H9 (cell line): ENCODE results near the gene HMCES. TPM values are rescaled to one million over a fixed set of nuclear protein-coding genes. Genes with fewer than 3 reads are reported as not detected.

Experiments
- DNase-seq: peaks from one replicate; pipeline ENCODE4 v3.0.0-alpha.2; 2017
- H2AFZ ChIP-seq: one replicate; pipeline ENCODE4 v1.6.1; 2013; ENCODE audit warnings: mild to moderate bottlenecking, low read length, control low read depth, moderate library complexity
- H2AK5ac ChIP-seq: 2 replicates; pipeline ENCODE4 v1.6.1; 2013; ENCODE audit warnings: low read length, control low read depth, mixed read lengths; ENCODE audit not compliant: insufficient read length
- H2BK120ac ChIP-seq: one replicate; pipeline ENCODE4 v1.6.1; 2013; ENCODE audit warnings: low read depth, mild to moderate bottlenecking, low read length, control low read depth, inconsistent platforms; ENCODE audit not compliant: poor library complexity, severe bottlenecking
- H2BK12ac ChIP-seq: 2 replicates; pipeline ENCODE4 v1.6.1; 2013; ENCODE audit warnings: low read length, control low read depth, mixed read lengths, low read depth; ENCODE audit not compliant: insufficient read length
- H2BK15ac ChIP-seq: 2 replicates; pipeline ENCODE4 v1.6.1; 2013; ENCODE audit warnings: low read depth, low read length, control low read depth
- H2BK20ac ChIP-seq: one replicate; pipeline ENCODE4 v1.6.1; 2013; ENCODE audit warnings: low read depth, mild to moderate bottlenecking, low read length, control low read depth, inconsistent platforms; ENCODE audit not compliant: poor library complexity, severe bottlenecking
- H2BK5ac ChIP-seq: 2 replicates; pipeline ENCODE4 v1.6.1; 2013; ENCODE audit warnings: low read length, control low read depth, mixed read lengths; ENCODE audit not compliant: insufficient read length
- H3K14ac ChIP-seq: 2 replicates; pipeline ENCODE4 v1.6.1; 2013; ENCODE audit warnings: low read length, control low read depth; ENCODE audit not compliant: insufficient read depth
- H3K18ac ChIP-seq: 2 replicates; pipeline ENCODE4 v1.6.1; 2013; ENCODE audit warnings: low read depth, mild to moderate bottlenecking, mixed read lengths, low read length, control low read depth; ENCODE audit not compliant: insufficient read length
- H3K23ac ChIP-seq: 2 replicates; pipeline ENCODE4 v1.6.1; 2013; ENCODE audit warnings: low read length, control low read depth, mixed read lengths, low read depth; ENCODE audit not compliant: insufficient read length
- H3K23me2 ChIP-seq: 2 replicates; pipeline ENCODE4 v1.6.1; 2013; ENCODE audit warnings: low read depth, mild to moderate bottlenecking, mixed read lengths, low read length, control low read depth; ENCODE audit not compliant: insufficient read length, poor library complexity, severe bottlenecking
- H3K27ac ChIP-seq: 2 replicates; pipeline ENCODE4 v1.5.1; 2013; ENCODE audit warnings: low read length, control low read depth, mixed read lengths, low read depth; ENCODE audit not compliant: insufficient read length
- H3K27me3 ChIP-seq: 2 replicates; pipeline ENCODE4 v1.6.1; 2013; ENCODE audit warnings: low read length, control low read depth, inconsistent platforms; ENCODE audit not compliant: insufficient read depth
- H3K4ac ChIP-seq: 2 replicates; pipeline ENCODE4 v1.6.1; 2013; ENCODE audit warnings: low read depth, mild to moderate bottlenecking, control low read depth, inconsistent platforms, low read length, moderate library complexity
- H3K4me1 ChIP-seq: 2 replicates; pipeline ENCODE4 v1.6.1; 2013; ENCODE audit warnings: low read length, control low read depth, inconsistent platforms; ENCODE audit not compliant: insufficient read depth
- H3K4me2 ChIP-seq: 2 replicates; pipeline ENCODE4 v1.6.1; 2013; ENCODE audit warnings: low read length, control low read depth, mixed read lengths; ENCODE audit not compliant: insufficient read length, insufficient read depth
- H3K56ac ChIP-seq: 2 replicates; pipeline ENCODE4 v1.6.1; 2013; ENCODE audit warnings: low read depth, mild to moderate bottlenecking, mixed read lengths, low read length, control low read depth; ENCODE audit not compliant: insufficient read length
- H3K79me1 ChIP-seq: 2 replicates; pipeline ENCODE4 v1.6.1; 2013; ENCODE audit warnings: low read depth, mild to moderate bottlenecking, moderate library complexity, low read length, control low read depth, inconsistent platforms; ENCODE audit not compliant: insufficient read depth, poor library complexity, severe bottlenecking
- H3K79me2 ChIP-seq: 2 replicates; pipeline ENCODE4 v1.6.1; 2013; ENCODE audit warnings: low read length, control low read depth, inconsistent platforms; ENCODE audit not compliant: insufficient read depth
- H3K9ac ChIP-seq: 2 replicates; pipeline ENCODE4 v1.6.1; 2013; ENCODE audit warnings: low read length, control low read depth, mixed read lengths; ENCODE audit not compliant: insufficient read length; ENCODE audit errors: extremely low read depth
- H3K9me3 ChIP-seq: one replicate; pipeline ENCODE4 v1.6.1; 2013; ENCODE audit warnings: low read depth, low read length, inconsistent platforms; ENCODE audit not compliant: control insufficient read depth
- H3T11ph ChIP-seq: one replicate; pipeline ENCODE4 v1.6.1; 2013; ENCODE audit warnings: mild to moderate bottlenecking, low read length, control low read depth, inconsistent platforms
- H4K20me1 ChIP-seq: one replicate; pipeline ENCODE4 v1.6.1; 2013; ENCODE audit not compliant: control insufficient read depth, insufficient read length, insufficient read depth
- H4K5ac ChIP-seq: 2 replicates; pipeline ENCODE4 v1.6.1; 2013; ENCODE audit warnings: low read depth, mild to moderate bottlenecking, mixed read lengths, low read length, control low read depth; ENCODE audit not compliant: insufficient read length
- H4K8ac ChIP-seq: replicated peaks from 2 replicates; pipeline ENCODE4 v1.6.1; 2013; ENCODE audit warnings: low read length, control low read depth, mixed read lengths, low read depth; ENCODE audit not compliant: insufficient read length
- H4K91ac ChIP-seq: 2 replicates; pipeline ENCODE4 v1.6.1; 2013; ENCODE audit warnings: low read depth, mild to moderate bottlenecking, moderate library complexity, mixed read lengths, low read length, control low read depth; ENCODE audit not compliant: insufficient read length
- H3K27ac Mint-ChIP-seq, 3 experiments: 2 replicates in 2 of 3; 3 replicates in 1 of 3; pipeline ENCODE4 v1.8.0; 2020 to 2021; ENCODE audit warnings: mixed read lengths in 3 of 3, mild to moderate bottlenecking in 1 of 3, moderate library complexity in 1 of 3
- H3K27me3 Mint-ChIP-seq: 2 replicates; pipeline ENCODE4 v1.8.0; 2021; ENCODE audit warnings: low read depth, mild to moderate bottlenecking, moderate library complexity, mixed read lengths
- H3K36me3 Mint-ChIP-seq, 3 experiments: 2 replicates in 2 of 3; 3 replicates in 1 of 3; pipeline ENCODE4 v1.8.0; 2020 to 2021; ENCODE audit warnings: low read depth in 3 of 3, mixed read lengths in 3 of 3; ENCODE audit not compliant: insufficient read depth in 1 of 3
- H3K4me1 Mint-ChIP-seq, 2 experiments: 2 replicates each; pipeline ENCODE4 v1.8.0; 2020; ENCODE audit warnings: mixed read lengths in 2 of 2
- H3K4me3 Mint-ChIP-seq, 2 experiments: 2 replicates in 1 of 2; 3 replicates in 1 of 2; pipeline ENCODE4 v1.8.0; 2020 to 2021; ENCODE audit warnings: mild to moderate bottlenecking in 2 of 2, mixed read lengths in 2 of 2, moderate library complexity in 1 of 2
- H3K9me3 Mint-ChIP-seq, 2 experiments: 2 replicates in 1 of 2; 3 replicates in 1 of 2; pipeline ENCODE4 v1.8.0; 2020; ENCODE audit warnings: mild to moderate bottlenecking in 2 of 2, mixed read lengths in 2 of 2, moderate library complexity in 1 of 2
- WGBS: extraction: QIAGEN DNeasy Blood & Tissue Kit; methylation state at CpG from one replicate; pipeline ENCODE4 v1.1.7; 2013; ENCODE audit warnings: missing lambda C conversion rate, low lambda C conversion rate, mixed read lengths; ENCODE audit not compliant: insufficient read length; ENCODE audit errors: extremely low coverage; 5-methylcytosine and 5-hydroxymethylcytosine counted together
- total RNA-seq: library from RNA; stranded (reverse); gene quantifications from 2 replicates; pipeline ENCODE4 v1.2.1, GENCODE V29; 2021
- TF ChIP-seq, protein P1 (sequence below): fragments of 200-600 bp; sonication (generic); conservative IDR thresholded peaks from 3 replicates; pipeline ENCODE4 v1.8.0; 2021; ENCODE audit warnings: antibody characterized with exemption, mild to moderate bottlenecking

Gene HMCES
- total RNA-seq, 1 experiment from 2014 or later, result 52.4 TPM

DNA sequence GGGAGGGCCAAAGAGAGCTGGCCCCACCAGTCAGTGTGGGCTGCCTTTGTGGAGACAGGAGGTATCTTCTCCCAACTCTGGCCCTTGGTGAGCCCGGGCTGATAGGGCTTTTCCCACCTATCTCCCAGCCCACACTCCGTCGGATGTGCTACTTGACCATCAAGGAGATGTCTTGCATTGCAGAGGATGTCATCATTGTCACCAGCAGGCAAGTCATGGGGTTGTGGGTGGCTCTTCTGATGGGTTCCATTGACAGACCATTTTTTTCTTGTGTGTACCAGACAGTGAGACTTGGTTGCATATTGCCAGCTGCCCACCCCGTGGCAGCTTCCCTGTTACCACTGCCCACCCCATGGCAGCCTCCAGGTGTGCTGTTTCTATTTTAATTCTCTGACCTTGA lies 25.9 kb upstream of the HMCES start:
- Histone ChIP-seq H3K4me1 (no peaks in the 10 kb centered on the region; the same call in 1 of the 2 replicates), H3K18ac (no peak overlapping the region), H3K14ac (no peak overlapping the region), H2AFZ (no peak overlapping the region), H2BK5ac (no peak overlapping the region), H4K5ac (no peak overlapping the region), H3T11ph (no peak overlapping the region), H3K23ac (no peak overlapping the region), H2BK15ac (no peak overlapping the region), H2BK12ac (no peak overlapping the region), H3K27ac (no peak overlapping the region), H3K79me1 (peaks cover 6% of the 10 kb centered on the region), H3K4ac (no peak overlapping the region), H4K91ac (no peak overlapping the region), H3K27me3 (no peaks in the 10 kb centered on the region), H3K23me2 (peaks cover 8% of the 10 kb centered on the region), H2BK120ac (no peak overlapping the region), H3K9ac (no peak overlapping the region), H2AK5ac (no peak overlapping the region), H4K20me1 (no peaks in the 10 kb centered on the region), H4K8ac (no peak overlapping the region), H3K56ac (no peak overlapping the region), H3K9me3 (no peaks in the 10 kb centered on the region), H2BK20ac (no peak overlapping the region), H3K4me2 (no peak overlapping the region), H3K79me2 (peaks cover 1% of the 10 kb centered on the region; the same call in 1 of the 2 replicates)
- Mint-ChIP-seq H3K4me1 (peaks cover 16 to 17% of the 10 kb centered on the region in 2 experiments), H3K4me3 (peak overlapping the region in 1 of 2 experiments; percentile 26; a peak in 1 of 5 replicates), H3K27ac (no peak overlapping the region), H3K27me3 (no peaks in the 10 kb centered on the region; the same call in 1 of the 2 replicates), H3K36me3 (peaks cover 42 to 67% (median 58%) of the 10 kb centered on the region in 3 experiments), H3K9me3 (no peaks in the 10 kb centered on the region)
- TF ChIP-seq, protein P1, sequence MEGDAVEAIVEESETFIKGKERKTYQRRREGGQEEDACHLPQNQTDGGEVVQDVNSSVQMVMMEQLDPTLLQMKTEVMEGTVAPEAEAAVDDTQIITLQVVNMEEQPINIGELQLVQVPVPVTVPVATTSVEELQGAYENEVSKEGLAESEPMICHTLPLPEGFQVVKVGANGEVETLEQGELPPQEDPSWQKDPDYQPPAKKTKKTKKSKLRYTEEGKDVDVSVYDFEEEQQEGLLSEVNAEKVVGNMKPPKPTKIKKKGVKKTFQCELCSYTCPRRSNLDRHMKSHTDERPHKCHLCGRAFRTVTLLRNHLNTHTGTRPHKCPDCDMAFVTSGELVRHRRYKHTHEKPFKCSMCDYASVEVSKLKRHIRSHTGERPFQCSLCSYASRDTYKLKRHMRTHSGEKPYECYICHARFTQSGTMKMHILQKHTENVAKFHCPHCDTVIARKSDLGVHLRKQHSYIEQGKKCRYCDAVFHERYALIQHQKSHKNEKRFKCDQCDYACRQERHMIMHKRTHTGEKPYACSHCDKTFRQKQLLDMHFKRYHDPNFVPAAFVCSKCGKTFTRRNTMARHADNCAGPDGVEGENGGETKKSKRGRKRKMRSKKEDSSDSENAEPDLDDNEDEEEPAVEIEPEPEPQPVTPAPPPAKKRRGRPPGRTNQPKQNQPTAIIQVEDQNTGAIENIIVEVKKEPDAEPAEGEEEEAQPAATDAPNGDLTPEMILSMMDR, result no peak
- WGBS, result no CpG with 5 or more reads among the region's 4 CpGs
- no peak for DNase-seq
